Right ventricle myocardium superior (tissue), 1 donor: ENCODE data around the gene AMZ2. TPM values are rescaled to one million over a fixed set of nuclear protein-coding genes. Genes with fewer than 3 reads are reported as not detected.

Experiments used
- ATAC-seq: fragments of 200-7000 bp; cut with Tn5 transposase; one replicate; pipeline ENCODE4 v1.9.1; 2020; ENCODE audit warnings: mild to moderate bottlenecking; ENCODE audit not compliant: poor library complexity
- DNase-seq: peaks from one replicate; pipeline ENCODE4 v3.0.0-alpha.2; 2020
- intact Hi-C: fragments of 100-400 bp; cut with DNase I; formaldehyde crosslinking; loops from one replicate; pipeline ENCODE4 v1.11.2; 2022
- total RNA-seq: library from RNA; stranded (reverse); fragmentation: NEBNext Ultra II Directional; extraction: Animal tissue kit (Norgen Biotek cat#: 25700); gene quantifications from one replicate; pipeline ENCODE4 v1.2.1, GENCODE V29; 2021
- donor health status: DM: no; HTN: yes; CAD: no; lungs with severe emphysema.

AMZ2 gene
- total RNA-seq, 1 donor from 2014 or later: 89.5 TPM

- DNase-seq (no peak), ATAC-seq (no peak)
- intact Hi-C loops: no loop called here
Observed at GRCh38 chr17:68296217-68297191, 48.7 kb downstream of the AMZ2 start.

GRCh38 chr17:68297195-68297594 is 49.4 kb downstream of the AMZ2 start:
- ATAC-seq (no peak), DNase-seq (no peak)
- intact Hi-C loops: no loop called here

- ATAC-seq: no peak
- intact Hi-C loops: no loop called here
Observed at GRCh38 chr17:68298601-68299000, 50.8 kb downstream of the AMZ2 start.

GRCh38 chr17:68299817-68300216 is 52.0 kb downstream of the AMZ2 start:
- DNase-seq (no peak), ATAC-seq (no peak)
- intact Hi-C loops: no loop called here

More at GRCh38 chr17:68298601-68299000, 50.8 kb downstream of the AMZ2 start:
- DNase-seq: no peak

GRCh38 chr17:68301438-68301959 is 53.7 kb downstream of the AMZ2 start:
- ATAC-seq: no peak
- no peak for DNase-seq
- intact Hi-C loops: no loop called here

GRCh38 chr17:68302066-68302564 is 54.3 kb downstream of the AMZ2 start:
- ATAC-seq: no peak
- intact Hi-C loops: no loop called here
- no peak for DNase-seq

- ATAC-seq (no peak), DNase-seq (no peak)
- intact Hi-C loops: no loop called here
Observed at GRCh38 chr17:68302666-68303065, 54.8 kb downstream of the AMZ2 start.

GRCh38 chr17:68304706-68305105 is 56.9 kb downstream of the AMZ2 start:
- no peak for DNase-seq
- ATAC-seq: no peak
- intact Hi-C loops: no loop called here

- no peak for ATAC-seq
- intact Hi-C loops: no loop called here
- no peak for DNase-seq
Observed at GRCh38 chr17:68305142-68305541, 57.3 kb downstream of the AMZ2 start.

Other genes starting within 250 kb of the AMZ2 start
- 19.7 TPM for gene KPNA2, start 212.3 kb upstream of the AMZ2 start, total RNA-seq
- gene SLC16A6, start 43.1 kb downstream of the AMZ2 start, total RNA-seq: 0.16 TPM
- 3.1 TPM for gene ARSG, start 43.5 kb downstream of the AMZ2 start, total RNA-seq
- 63.7 TPM for gene WIPI1, start 209.5 kb downstream of the AMZ2 start, total RNA-seq